ENCODE measurements around the gene NDC1. TPM values are rescaled to one million over a fixed set of nuclear protein-coding genes. Genes with fewer than 3 reads are reported as not detected.

NDC1 gene
- total RNA-seq, 1 donor from 2014 or later: 9.8 TPM

DNA sequence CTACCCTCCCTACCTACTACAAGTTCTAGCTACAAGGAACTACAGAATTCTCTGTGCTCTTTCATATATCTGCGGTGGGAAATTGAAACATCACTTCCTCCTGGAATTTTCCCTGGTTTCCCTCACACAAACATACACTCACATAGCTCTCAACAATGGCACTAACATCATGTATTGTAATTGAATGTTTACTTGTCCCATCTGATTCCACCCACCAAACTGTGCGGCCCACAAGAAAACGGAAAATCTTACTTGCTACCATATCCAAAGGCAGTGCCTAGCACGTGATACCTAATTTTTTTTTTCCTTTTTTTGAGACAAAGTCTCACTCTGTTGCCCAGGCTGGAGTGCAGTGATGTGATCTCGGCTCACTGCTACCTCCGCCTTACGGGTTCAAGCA is 33.9 kb downstream of the NDC1 start:
- no peak for TF ChIP-seq CTCF (IDR thresholded peaks at IDR 0.05)
- no peak for DNase-seq (ENCODE audit: extremely low spot score, unreplicated experiment)
- H3K36me3 Mint-ChIP-seq (ENCODE audit: unreplicated experiment): peaks cover 6% of the 10 kb centered on the region
- H3K4me3 Mint-ChIP-seq (ENCODE audit: unreplicated experiment): no peak overlapping the region
- no peaks in the 10 kb centered on the region for H3K9me3 Mint-ChIP-seq (ENCODE audit: unreplicated experiment)
- peaks cover 8% of the 10 kb centered on the region for H3K4me1 Mint-ChIP-seq (ENCODE audit: unreplicated experiment)
- no peaks in the 10 kb centered on the region for H3K27me3 Mint-ChIP-seq (ENCODE audit: unreplicated experiment)
- H3K27ac Mint-ChIP-seq (ENCODE audit: unreplicated experiment): no peak overlapping the region

GRCh38 chr1:53800621-53801020 is 37.5 kb downstream of the NDC1 start:
- no peak overlapping the region for H3K4me3 Mint-ChIP-seq (ENCODE audit: unreplicated experiment)
- peaks cover 9% of the 10 kb centered on the region for H3K36me3 Mint-ChIP-seq (ENCODE audit: unreplicated experiment)
- H3K27me3 Mint-ChIP-seq (ENCODE audit: unreplicated experiment): no peaks in the 10 kb centered on the region
- H3K4me1 Mint-ChIP-seq (ENCODE audit: unreplicated experiment): no peaks in the 10 kb centered on the region
- H3K27ac Mint-ChIP-seq (ENCODE audit: unreplicated experiment): no peak overlapping the region
- no peak for DNase-seq (ENCODE audit: extremely low spot score, unreplicated experiment)
- TF ChIP-seq CTCF (IDR thresholded peaks at IDR 0.05): no peak
- no peaks in the 10 kb centered on the region for H3K9me3 Mint-ChIP-seq (ENCODE audit: unreplicated experiment)

- H3K9me3 Mint-ChIP-seq (ENCODE audit: unreplicated experiment): no peaks in the 10 kb centered on the region
- no peaks in the 10 kb centered on the region for H3K27me3 Mint-ChIP-seq (ENCODE audit: unreplicated experiment)
- no peak for DNase-seq (ENCODE audit: extremely low spot score, unreplicated experiment)
- no peak overlapping the region for H3K4me3 Mint-ChIP-seq (ENCODE audit: unreplicated experiment)
- TF ChIP-seq CTCF (IDR thresholded peaks at IDR 0.05): no peak
- no peak overlapping the region for H3K27ac Mint-ChIP-seq (ENCODE audit: unreplicated experiment)
- no peaks in the 10 kb centered on the region for H3K4me1 Mint-ChIP-seq (ENCODE audit: unreplicated experiment)
- peaks cover 12% of the 10 kb centered on the region for H3K36me3 Mint-ChIP-seq (ENCODE audit: unreplicated experiment)
Measured at GRCh38 chr1:53799141-53799540, 39.0 kb downstream of the NDC1 start.

GRCh38 chr1:53792806-53793205 is 45.3 kb downstream of the NDC1 start:
- Mint-ChIP-seq H3K27me3 (ENCODE audit: unreplicated experiment) (no peaks in the 10 kb centered on the region), H3K9me3 (ENCODE audit: unreplicated experiment) (no peaks in the 10 kb centered on the region), H3K4me1 (ENCODE audit: unreplicated experiment) (peaks cover under 1% of the 10 kb centered on the region), H3K27ac (ENCODE audit: unreplicated experiment) (no peak overlapping the region), H3K4me3 (ENCODE audit: unreplicated experiment) (no peak overlapping the region), H3K36me3 (ENCODE audit: unreplicated experiment) (peaks cover 16% of the 10 kb centered on the region)
- DNase-seq (ENCODE audit: extremely low spot score, unreplicated experiment): no peak
- no peak for TF ChIP-seq CTCF (IDR thresholded peaks at IDR 0.05)

- H3K4me1 Mint-ChIP-seq (ENCODE audit: unreplicated experiment): peaks cover 2% of the 10 kb centered on the region
- DNase-seq (ENCODE audit: extremely low spot score, unreplicated experiment): no peak
- H3K27ac Mint-ChIP-seq (ENCODE audit: unreplicated experiment): no peak overlapping the region
- no peak overlapping the region for H3K4me3 Mint-ChIP-seq (ENCODE audit: unreplicated experiment)
- TF ChIP-seq CTCF (IDR thresholded peaks at IDR 0.05): no peak
- H3K36me3 Mint-ChIP-seq (ENCODE audit: unreplicated experiment): peaks cover 12% of the 10 kb centered on the region
- no peaks in the 10 kb centered on the region for H3K9me3 Mint-ChIP-seq (ENCODE audit: unreplicated experiment)
- H3K27me3 Mint-ChIP-seq (ENCODE audit: unreplicated experiment): no peaks in the 10 kb centered on the region
Measured at GRCh38 chr1:53787655-53788054, 50.4 kb downstream of the NDC1 start.
